Raji (cell line): ENCODE results near the gene FGF14.

Source experiments
- POLR2A ChIP-seq: IDR thresholded peaks from 2 replicates; pipeline ENCODE4 v1.6.1; 2011; ENCODE audit warnings: low read depth, low read length, control low read depth; ENCODE audit not compliant: insufficient read depth

Gene FGF14

DNA sequence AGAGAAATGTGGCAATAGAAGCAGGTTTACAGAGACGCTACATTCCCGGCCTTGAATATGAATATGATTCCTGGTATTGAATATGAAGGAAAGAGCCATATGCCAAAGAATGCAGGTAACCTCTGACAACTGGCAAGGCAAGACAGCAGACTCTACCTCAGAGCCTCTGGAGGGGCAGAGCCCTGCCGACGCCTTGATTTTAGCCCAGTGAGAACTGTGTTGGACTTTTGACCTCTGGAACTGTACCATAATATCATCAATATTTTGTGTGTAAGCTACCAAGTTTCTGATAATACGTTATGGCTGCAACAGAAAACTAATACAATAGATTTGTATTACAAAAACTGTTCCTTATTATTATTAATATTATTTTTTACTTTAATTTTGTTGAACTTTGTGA lies 219.7 kb downstream of the FGF14 start:
- no peak for TF ChIP-seq POLR2A

DNA sequence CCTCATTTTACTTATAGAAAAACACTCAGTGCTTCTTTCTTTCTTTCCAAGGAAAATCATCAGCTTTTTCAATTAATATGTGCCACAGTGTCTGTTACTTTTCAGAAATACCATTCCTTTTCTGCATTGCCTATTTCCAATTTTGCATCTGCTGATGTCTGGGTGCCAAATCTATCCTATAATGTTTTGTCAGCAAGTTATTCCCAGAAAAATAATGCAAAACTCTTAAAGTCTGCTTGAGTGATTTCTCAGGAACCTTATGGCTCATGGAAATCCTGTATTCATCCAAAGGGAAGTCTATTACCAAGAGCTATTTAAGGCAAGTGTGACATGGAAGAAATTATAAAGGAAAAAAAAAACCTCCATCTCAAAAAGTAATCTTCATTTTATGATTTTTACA lies 224.4 kb downstream of the FGF14 start:
- no peak for TF ChIP-seq POLR2A

DNA sequence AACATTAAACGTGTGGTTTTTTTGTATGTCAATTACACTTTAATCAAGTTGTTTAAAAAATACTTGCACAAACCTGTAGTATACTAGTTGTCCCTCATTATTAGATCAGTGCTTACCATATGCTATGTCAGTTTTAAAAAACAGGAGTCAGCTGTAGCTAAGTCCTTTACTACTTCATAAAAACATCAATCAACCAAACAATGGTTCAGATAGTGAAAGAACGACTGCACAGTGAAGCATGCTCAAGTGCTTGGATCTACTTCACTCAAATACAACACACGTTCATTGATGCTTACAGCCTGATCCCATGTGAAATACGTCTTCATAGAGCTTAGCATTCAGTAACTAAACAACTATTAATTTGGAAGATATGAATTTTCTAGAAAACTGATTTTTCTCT lies 225.0 kb downstream of the FGF14 start:
- TF ChIP-seq POLR2A: no peak

DNA sequence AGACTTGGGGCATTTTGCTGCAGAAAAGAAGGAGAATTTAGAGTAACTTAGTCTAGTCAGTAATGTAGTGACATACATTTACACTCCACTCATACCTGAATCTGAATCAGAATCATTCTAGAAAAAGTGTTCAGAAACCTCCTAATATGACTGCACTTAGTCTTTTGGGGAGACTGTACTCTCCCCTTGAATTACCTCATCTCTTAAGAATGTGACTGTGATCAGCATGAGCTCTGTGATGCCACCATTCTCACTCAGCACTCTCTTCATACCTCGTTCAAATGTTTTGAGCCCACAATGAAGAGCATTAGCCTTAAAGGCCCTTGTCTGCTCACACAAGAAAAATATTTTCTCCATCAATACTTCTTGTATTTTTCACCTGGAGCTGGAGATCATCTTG lies 229.4 kb downstream of the FGF14 start:
- TF ChIP-seq POLR2A: no peak

DNA sequence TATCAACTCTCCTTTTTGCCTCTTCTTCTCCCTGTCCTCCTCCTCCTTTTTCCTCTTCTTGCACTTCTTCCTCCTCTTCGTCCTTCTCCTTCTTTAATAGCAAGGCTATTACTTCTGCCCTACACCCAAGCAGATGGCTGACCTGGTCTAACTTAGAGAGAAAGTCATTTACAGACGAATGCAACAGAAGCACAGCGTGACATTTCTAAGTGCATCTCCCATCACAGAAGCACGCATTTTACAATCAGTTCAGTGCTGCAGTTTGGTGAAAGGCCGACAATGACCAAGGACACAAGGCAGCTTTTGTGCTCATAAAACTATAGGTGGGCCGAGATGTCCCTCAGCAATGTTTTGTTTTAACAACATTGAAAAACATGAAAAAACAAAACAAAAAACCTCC lies 231.5 kb downstream of the FGF14 start:
- no peak for TF ChIP-seq POLR2A

DNA sequence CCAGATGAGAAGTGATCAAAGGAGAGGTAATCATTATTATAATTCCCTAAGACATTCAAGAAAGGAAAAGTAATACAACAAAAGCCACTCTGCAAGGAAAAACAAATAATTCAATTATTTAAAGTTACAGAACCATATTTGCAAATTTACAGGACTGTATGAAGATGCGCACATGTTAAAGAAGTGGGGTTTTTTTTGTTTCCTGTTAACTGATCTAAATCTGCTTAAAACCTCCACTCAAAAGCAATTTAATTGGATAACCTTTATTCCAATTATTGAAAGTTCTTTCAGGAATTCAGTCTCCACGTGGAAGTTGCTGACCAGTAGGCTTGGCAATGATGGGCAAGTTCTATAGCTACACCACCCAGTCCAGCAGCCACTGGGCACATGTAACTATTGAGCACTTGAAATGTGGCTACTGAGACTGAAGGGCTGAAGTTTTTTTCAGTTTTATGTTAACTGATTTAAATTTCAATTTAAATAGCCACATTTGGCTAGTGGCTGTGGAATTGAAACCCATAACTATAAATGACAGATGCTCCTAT lies 232.3 kb downstream of the FGF14 start:
- TF ChIP-seq POLR2A: no peak

DNA sequence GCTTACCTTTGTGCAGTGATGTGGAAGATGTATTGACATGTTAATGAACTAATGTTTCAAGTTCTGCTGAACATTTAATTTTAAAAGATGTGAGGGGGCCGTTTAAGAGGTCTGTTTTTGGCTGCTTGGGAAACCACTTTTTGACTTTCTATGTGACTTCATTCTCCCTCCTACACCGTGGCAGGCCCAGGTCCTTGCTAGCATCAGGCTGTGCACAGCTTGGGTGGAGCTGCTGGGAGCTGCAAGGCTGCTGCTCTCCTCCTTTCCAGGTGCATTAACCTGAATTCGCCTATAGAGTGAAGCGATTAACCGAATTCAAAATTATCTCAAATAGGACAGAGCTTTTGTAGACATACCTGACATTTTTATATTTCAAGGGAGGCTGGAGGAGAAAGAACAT lies 249.1 kb downstream of the FGF14 start:
- TF ChIP-seq POLR2A: no peak

DNA sequence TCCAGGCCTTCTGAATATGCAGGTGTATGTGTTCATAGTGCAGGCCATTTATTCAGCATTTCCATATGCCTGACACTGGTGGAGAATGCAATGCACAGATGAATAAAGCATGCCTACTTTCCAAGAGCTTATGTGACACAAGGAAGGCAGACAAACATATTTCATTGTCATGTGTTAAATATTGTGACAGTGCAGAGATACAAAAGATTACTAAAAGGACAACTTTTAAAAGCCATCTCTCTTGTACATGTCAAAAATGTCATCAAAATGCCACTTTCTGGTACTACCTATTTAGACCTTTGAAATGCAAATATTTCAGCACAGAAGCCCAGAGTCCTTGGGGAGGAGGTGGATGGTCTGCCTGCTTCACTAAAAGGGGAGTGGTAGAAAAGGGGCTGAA lies 254.5 kb downstream of the FGF14 start:
- no peak for TF ChIP-seq POLR2A

DNA sequence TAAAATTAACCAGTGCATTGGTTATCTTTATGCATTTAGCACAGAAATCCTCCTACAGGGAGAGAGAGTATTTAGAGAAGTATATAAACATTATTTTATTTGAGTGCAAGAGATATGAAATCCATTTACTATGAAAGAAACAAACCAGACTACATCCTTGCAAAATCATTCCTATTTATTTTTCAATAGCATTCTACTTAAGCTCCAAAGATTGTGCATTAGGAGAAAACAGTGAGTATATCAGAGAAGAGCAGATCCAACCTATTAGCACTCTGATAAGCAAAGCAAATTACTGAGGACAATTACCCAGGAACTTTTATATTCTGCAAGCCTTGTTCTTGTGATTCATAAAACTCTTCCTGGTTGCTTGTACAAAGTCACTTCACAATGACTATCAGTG lies 256.1 kb downstream of the FGF14 start:
- no peak for TF ChIP-seq POLR2A

DNA sequence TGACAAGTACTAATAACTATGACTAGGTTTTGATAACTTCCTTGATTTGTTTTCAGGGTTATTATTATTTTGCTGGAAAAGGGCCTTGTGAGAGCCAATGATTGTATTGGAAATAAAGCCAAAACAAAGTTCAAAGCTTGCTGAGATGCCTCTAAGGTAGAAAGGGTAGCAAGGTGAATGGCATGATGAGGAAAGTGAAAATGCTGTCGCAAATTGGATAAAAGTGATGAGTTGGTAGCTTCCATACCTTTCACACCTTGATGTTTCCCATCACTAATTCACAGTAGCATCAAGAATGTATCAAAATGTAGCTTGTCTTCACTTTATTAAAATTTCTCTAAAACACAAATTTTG lies 259.4 kb downstream of the FGF14 start:
- no peak for TF ChIP-seq POLR2A

DNA sequence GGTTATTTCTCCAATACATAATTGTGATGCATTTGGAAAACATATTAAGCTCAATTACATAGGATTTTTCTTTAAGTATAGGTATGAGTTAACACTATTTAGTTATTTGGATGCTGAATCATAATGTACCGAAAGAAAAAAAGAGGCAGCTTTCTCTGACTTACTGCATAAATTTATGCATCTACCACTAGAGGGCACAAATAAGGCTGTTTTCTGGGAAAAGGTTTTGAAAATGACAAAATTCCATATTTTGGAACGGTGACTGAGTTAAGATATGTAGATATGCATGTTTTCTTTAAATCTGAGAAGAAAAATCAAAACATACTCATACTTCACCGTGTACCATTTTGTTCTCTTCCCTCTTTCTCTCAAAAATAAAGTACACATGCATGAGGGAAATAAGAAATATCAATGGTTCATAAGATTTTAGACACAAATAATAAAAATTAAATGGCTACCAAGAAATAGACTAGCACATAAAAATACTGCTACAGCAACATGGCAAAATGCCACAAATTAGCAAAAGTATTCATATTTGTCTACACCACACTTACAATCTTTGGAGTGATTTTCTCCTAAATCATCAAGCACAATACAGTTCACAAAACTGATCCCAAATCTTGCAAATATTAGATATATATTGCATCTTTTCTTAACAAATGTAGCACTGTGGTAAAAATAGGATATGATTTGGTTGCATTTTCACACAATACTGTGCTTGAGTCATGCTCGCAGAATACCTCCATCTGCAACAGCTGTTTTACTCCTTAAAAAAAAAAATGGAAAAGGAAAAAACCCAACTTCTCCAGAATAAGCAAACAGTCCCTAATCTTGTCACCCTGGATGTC lies 260.0 kb downstream of the FGF14 start:
- no peak for TF ChIP-seq POLR2A

DNA sequence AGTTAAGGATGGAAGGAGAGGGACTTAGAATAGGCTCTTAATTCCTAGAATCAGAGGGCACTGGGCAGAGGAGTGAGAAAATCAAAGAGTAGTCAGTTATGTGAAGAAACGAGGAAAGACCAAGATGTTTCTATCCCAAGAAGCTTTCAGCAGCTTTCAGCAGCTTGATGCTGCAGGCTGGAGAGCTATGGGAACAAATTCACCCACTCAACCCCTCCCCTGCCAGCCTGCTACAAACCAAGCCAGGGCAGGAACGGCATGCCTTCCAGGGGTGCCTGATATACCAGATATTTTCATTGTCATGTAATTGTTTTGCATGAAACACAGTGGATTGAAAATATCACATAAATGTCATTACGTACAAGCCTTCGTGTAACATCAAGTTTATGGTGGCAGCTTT lies 262.2 kb downstream of the FGF14 start:
- no peak for TF ChIP-seq POLR2A

DNA sequence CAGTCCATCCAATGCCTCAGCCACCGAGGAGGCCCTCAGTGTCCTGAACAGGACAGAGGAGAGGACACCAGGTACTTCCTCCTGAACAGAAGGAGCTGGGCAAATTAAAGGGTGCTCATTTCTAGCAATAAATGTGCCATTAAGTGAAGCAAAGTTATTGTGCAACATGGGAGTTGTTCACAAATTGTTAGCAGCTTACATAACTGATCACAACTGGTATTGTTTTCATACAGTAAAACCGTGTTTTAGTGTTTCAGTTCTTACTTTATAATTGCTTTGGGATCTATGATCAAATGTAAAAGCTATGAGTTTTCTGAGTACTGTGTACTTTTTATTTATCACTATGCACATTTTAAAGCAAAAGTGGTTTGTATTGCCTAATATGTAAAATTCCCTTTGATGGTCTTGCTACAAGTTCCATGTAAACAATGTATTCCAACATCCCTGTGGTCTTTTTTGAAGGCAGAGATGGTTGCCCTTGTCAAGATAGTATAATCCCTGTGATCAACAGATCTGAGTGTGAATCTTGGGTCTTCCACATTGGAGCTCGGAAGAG lies 263.1 kb downstream of the FGF14 start:
- TF ChIP-seq POLR2A: no peak

DNA sequence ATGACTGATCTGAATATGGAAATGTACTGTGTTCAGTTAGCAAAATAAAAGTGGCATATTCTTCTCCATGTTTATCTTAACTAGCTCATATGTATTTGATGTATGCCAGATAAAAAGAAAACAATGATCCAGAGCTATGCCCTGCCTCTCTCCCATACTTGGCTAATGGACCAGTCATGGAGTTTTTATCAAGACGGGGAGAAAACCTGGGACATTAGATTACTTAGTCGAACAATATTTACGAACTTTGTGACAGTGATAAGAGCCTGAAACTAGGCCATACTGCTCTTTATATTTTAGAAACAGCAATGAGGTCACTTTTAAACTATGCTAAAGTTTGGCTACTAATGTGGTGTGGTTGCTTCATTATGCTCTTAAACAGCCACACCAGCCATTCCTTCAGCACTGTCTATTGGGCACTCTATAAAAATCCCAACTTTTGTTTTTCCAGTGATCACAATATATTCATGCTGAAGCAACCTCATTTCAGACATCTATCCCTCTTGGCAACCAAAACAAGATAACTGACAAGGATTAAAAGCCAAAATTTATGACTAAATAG lies 265.0 kb downstream of the FGF14 start:
- no peak for TF ChIP-seq POLR2A

DNA sequence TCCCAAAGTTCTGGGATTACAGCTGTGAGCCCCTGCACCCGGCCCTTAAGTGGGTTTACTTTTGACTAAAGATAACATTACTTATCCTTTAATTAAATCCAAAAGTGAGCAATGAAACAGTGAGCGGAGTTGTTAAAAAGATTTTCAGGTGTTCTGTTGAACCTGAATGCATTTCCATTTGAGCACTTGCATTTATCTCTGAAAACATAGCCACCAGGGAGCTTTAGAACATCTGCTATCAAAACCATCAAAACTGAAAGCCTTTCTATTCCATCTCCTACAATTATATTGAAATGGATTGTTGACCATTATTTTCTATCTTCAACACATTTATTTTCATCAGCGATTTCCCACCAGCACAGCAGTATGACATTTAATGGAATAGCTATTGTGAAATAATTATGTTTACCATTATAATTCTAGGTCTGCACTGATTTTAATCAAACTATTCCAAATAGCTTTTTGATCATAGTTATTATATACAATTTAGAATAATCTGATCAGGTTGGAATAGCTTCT lies 269.0 kb downstream of the FGF14 start:
- no peak for TF ChIP-seq POLR2A

DNA sequence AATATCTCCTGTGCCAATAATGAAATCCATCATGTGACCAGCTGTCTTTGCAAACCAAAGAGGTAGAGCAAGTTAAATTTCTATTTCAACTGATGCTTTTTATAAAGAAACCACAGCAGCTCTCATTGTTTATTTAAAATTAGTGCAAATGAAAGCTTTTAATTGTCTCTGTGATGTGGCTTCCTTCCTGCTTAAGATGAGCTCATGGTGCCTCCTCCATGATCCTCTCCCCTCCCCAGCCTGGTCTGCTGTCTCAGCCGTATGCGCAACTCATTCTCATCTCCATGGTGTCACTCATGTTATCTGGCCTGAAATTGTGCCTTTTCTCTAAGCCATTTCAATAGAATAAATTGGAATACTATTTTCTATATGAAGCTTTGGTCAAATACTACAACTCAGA lies 270.6 kb downstream of the FGF14 start:
- no peak for TF ChIP-seq POLR2A
